Embryonic facial prominence (tissue), 1 donor: ENCODE measurements around the gene MPIG6B.

Source experiments
- DNase-seq: peaks from one replicate; pipeline ENCODE4 v3.0.0-alpha.2; 2016; ENCODE audit errors: extremely low spot score

The MPIG6B gene

DNA sequence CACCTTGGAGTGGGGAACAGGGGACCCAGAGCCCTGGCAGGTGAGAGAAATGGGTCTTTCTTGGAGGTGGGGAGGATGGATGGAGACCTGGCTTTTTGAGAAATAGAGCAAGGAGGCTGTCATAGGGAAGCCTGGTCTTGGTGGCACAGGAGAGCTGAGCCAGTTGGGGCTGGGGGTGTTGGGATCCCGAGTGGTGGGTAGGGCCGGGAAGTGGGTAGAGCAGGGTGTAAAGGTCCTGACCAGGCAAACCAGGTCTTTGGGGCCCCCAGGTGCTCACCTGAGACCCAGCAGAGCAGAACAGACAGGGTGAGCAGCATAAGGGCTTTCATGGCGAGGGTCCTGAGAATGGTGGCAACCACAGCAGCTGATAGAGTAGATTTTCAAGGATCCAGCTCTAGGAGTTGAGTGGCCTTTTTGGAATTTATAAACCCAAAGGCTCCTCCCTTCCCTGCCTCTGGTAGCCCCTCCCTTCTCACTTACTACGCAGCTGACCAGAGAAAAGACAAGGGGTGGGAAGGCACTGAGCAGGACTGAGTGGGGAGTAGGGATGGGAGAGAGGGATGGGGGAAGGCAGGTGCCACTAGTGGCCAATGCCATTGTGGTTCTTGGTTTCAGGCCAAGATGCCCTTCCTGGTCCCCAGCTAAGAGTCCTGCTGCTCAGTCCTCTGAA is 1.7 kb upstream of the MPIG6B start, which contains the start of gene LY6G6C:
Gene LY6G6C (minus strand): TSS at position 396 of the 670 bp plus-strand sequence. CDS start 67 bp downstream, at position 329.
- no peak for DNase-seq

DNA sequence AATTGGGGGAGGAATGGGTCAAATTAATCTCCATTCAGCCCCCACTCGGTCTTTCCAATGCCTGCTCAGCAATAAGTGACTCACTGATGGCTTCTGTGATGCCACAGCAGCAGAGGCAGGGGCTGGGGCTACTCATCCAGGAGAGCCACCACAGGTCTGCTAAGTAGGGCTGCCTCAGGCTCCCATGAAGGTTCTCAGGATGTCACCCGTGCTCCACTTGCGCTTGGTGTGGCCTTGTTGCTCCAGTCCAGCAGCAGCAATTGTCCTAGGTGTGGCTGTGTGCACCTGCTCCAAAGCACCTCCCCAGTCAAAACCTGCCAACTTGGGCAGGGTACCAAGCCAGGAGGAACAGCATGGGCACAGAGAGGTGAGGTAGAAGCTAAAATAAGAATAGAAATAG is 1.0 kb upstream of the MPIG6B start:
- no peak for DNase-seq

DNA sequence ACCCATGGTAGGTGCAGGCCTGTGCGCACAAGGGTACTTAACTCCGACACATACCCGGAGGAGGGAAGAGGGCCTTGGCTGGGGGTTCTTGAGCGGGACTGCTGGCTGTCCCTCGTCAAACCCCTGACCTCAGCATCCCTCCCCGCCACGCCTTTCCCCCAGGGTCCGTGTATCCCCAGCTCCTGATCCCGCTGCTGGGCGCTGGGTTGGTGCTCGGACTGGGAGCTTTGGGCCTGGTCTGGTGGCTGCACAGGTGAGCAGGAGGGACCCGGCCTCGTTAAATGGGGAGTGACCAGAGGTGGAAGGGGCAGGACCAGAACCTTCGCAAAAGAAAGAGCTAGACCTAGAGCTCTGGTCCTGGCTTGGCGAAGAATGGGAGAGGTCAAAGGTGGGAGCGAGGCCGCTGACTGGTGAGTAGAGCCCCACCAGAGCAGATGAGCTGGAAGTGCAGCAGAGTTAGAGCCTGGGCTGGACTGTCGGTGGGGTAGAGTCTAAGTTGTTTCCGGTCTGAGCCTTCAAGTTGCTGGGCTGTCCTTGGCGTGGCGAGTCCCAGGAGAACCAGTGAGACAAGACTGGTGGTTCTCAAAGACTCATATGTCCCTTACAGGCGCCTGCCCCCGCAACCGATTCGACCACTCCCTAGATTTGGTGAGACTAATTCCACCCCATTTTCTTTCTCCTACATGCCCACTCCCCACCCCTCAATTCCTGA is 963 bp downstream of the MPIG6B start:
- DNase-seq, result no peak

DNA sequence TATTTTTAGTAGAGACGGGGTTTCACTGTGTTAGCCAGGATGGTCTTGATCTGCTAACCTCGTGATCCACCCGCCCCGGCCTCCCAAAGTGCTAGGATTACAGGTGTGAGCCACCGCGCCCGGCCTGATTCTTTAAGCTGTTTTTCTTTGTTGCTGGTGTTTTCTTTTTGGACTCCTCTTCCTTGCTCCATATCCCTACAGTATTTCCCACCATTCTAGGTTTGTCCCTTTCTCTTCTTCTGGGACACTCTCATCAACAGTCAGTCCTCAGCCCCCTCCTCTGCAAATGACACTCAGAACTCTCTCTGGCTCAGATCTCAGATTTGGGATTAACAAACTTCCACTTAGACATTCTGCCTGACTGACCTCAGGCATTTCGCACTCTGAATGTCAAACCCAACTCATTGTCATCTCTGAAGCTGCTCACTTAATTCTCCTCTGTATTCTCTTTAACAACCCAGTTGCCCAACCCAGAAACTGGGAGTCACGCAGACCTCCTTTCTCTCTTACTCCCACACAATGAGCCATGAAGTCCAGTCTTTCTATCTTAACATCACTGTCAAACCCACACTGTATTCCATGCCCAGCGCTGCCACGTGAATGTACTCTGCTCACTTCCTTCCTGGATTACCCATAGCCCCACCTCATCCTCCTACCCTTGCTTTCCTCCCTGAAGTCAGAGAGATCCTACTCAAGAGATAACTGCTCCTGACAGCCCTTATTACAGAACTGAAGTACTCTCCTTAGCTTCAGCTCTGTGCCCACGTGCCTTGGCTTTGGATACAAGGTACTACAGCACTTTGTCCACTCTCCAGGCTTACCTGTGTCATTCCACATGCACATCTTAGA is 2.6 kb downstream of the MPIG6B start:
- no peak for DNase-seq

GRCh38 chr6:31727034-31727716 is 4.0 kb downstream of the MPIG6B start:
- DNase-seq, result no peak

DNA sequence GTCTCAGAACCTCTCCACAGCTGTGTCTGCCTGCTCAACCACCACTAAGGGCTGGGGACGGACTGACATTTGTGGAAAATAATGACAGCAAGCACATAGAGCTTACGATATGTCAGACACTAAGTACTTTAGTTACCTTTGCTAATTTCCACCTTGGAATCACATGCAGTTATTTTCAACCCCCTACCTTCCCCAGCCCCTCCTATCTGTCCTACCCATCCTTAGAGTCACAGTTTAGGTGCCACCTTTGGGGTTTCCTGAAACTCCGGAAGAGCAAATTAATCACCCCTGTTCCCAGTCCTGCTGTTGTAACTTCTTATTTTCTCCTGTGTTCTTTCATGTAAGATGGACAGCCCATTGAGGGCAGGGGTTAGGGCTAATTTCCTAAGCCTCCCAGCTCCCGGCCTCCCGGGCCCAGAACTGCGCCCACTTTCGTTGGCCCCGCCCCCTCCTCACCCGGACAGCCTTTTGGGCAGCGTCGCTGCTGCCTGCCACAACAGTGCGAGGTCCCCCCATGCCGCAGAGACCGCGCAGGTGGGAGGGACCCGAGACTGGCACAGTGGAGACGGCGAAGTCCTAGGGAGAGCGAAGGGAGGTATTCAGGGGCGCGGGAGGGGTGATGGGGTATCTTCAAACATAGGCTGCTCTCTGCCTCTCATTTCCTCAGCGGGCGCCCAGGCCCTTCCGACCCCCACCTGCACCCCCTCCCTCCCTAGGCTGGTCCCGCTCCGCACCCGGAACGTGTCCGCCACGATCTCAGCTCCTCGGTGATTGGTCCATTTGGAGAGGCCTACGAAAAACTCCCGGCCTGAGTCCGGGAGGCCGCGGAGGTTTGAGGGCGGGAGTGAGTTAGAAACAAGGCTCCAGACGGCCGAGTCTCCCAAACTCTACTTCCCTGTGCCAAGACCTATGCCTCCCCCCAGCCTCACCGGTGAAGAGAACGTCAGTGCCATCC is 4.8 kb downstream of the MPIG6B start:
- DNase-seq, result no peak

DNA sequence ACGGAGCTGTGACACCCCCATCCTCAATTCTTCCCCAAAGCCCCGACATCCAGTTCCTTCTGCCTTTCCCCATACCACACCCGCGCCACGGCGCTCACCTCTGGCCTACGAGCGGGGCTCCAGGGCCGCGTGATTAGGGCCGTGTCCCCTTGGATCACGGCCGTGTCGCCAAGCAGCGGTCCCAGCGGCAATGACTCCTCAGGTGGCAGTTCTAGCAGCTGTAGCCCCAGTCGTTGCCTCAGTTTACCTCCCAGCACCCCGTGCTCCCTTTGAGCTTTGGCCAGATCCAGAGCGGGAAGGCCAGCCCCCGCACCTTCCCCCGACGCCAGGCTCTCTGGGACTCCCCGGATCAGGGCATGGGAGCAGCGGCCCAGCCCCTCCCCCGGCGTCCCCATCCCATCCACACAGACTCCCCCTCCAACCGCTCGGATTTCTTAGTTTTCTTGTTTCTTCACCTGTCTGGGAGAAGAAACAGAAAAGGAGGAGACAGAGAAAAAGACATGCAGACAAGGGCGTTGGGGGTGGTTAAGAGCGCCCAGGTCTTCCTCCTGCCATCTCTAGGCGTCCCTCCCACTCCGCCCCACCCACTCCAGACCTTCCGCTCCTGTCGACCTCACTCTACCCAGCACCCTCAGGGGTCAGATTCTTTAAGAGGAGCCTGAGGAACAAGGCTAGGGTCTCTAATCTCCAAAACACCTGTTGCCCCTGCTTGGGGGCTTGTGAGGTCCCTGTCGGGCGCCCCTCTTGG is 5.8 kb downstream of the MPIG6B start, which contains the start of gene DDAH2:
Gene DDAH2 (minus strand): TSS at position 533 of the 748 bp plus-strand sequence. CDS start 138 bp downstream, at position 395.
- no peak for DNase-seq

GRCh38 chr6:31729515-31729978 is 6.4 kb downstream of the MPIG6B start:
- peak; percentile 63 for DNase-seq

GRCh38 chr6:31729979-31730630 is 6.9 kb downstream of the MPIG6B start:
- peak; percentile 79 for DNase-seq

- no peak for DNase-seq
Observed at GRCh38 chr6:31730631-31731086, 7.5 kb downstream of the MPIG6B start.

- no peak for DNase-seq
Observed at GRCh38 chr6:31732029-31732428, 8.9 kb downstream of the MPIG6B start.

GRCh38 chr6:31733734-31734133 is 10.6 kb downstream of the MPIG6B start:
- no peak for DNase-seq

DNA sequence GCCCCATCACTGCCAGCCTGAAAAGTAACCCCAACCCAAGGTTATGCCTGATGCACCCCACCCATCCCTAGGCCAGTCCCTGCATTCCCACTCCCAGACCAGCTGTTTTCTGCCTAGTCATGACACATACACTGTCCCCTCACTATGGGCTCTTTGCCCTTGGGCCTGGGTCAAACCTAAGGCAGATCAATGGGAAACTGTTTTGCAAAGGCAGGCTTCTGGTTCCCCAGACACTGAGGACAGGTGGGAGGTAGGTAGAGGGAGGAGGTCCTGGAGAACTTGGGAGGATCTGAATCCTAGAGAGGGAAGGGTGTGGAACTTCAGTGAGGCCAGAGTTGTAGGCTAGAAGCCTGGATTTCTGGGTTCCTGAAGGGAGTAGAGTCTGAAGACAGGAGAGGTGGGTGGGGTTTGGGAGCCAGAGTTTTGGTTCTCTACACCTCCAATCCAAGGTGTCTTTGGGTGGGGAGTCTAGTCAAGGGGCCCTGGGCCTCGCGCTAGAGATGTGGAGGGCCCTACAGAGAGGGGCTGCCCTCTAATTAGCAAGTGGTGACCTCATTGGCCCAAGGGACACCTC is 11.2 kb downstream of the MPIG6B start:
- no peak for DNase-seq

GRCh38 chr6:31734821-31735406 is 11.7 kb downstream of the MPIG6B start:
- DNase-seq, result no peak

DNA sequence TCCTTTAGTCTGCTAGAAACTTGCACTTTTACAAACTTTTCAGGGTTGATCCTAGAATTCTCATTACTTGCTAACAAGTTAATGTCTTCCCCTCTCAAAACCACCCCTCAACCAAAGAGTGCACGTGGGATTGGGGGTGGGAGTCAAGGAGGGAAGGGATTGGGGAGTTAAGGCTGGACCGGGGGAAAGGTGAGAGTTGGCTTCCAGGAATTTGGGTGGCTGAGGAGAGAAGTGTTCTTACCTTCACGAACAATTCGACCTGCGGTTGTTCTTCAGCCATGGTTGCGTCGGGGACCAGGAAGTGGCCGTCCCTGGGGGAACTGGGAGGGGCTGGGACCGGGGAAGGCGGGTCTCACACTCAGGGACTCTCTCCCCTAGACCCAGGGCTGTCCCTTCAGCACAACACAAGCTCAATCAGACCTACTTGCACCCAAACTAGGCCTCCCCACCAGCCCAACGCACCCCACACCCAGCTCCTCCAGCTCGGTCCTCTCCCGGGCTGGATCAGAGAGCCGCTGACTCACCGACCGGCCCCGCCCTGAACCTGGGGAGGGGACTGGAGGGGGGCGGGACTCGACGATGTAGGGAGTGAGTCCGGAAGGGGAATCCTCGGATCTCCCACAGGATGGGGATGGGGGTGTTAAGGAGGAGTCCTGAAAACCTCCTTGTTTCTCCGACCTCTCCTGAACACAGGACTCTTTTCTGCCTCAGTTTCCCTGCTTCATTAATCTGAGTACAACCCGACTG is 13.0 kb downstream of the MPIG6B start, which contains the start of gene CLIC1:
Gene CLIC1 (minus strand): TSS at position 510 of the 747 bp plus-strand sequence. CDS start 230 bp downstream, at position 280.
- DNase-seq, result peak; percentile 78

GRCh38 chr6:31736768-31737314 is 13.7 kb downstream of the MPIG6B start:
- no peak for DNase-seq
